Right lobe of liver (tissue), 6 donors: ENCODE measurements around the gene DYNAP. TPM values are rescaled to one million over a fixed set of nuclear protein-coding genes. Genes with fewer than 3 reads are reported as not detected.

Source experiments
- ATAC-seq, 4 donors: fragments of 200-7000 bp; cut with Tn5 transposase; one replicate each; pipeline ENCODE4 v1.9.1; 2020; ENCODE audit warnings: mild to moderate bottlenecking in 4 of 4, moderate library complexity in 4 of 4
- DNase-seq, 3 donors: peaks; one replicate each; pipeline ENCODE4 v3.0.0-alpha.2; 2020
- H3K27ac ChIP-seq, 3 donors: fragments of 200-600 bp; one replicate each; pipeline ENCODE4 v1.8.0; 2022
- H3K27me3 ChIP-seq, 2 donors: fragments of 200-600 bp; one replicate each; pipeline ENCODE4 v1.8.0; 2022
- H3K36me3 ChIP-seq, 4 donors: fragments of 200-600 bp; sonication (generic) in 1 of 4; one replicate each; pipeline versions ENCODE4 v1.5.1 to v1.8.0; 2017 to 2022; ENCODE audit warnings: control low read depth in 1 of 4
- H3K4me1 ChIP-seq, 4 donors: fragments of 200-600 bp; sonication (generic) in 1 of 4; one replicate each; pipeline versions ENCODE4 v1.5.1 to v1.8.0; 2017 to 2022; ENCODE audit warnings: control low read depth in 1 of 4
- H3K4me3 ChIP-seq, 3 donors: fragments of 200-600 bp; one replicate each; pipeline ENCODE4 v1.8.0; 2022
- H3K9me3 ChIP-seq, 4 donors: fragments of 200-600 bp; sonication (generic) in 1 of 4; one replicate each; pipeline versions ENCODE4 v1.5.1 to v1.8.0; 2017 to 2022; ENCODE audit warnings: control low read depth in 1 of 4
- CTCF ChIP-seq, 4 donors: fragments of 200-600 bp in 3 of 4; fragments of 450-650 bp in 1 of 4; IDR thresholded peaks; one replicate each; pipeline versions ENCODE4 v1.5.1 to v1.8.0; 2016 to 2022; ENCODE audit warnings: antibody characterized with exemption in 4 of 4, mild to moderate bottlenecking in 2 of 4
- POLR2A ChIP-seq: fragments of 450-650 bp; IDR thresholded peaks from one replicate; pipeline ENCODE4 v1.6.1; 2017; ENCODE audit warnings: antibody characterized with exemption, mild to moderate bottlenecking
- WGBS: methylation state at CpG from one replicate; pipeline ENCODE4 v1.1.6; 2018; ENCODE audit warnings: low coverage, low lambda C conversion rate; ENCODE audit not compliant: insufficient coverage; ENCODE audit errors: missing lambda C conversion rate; 5-methylcytosine and 5-hydroxymethylcytosine counted together
- intact Hi-C, 2 donors: fragments of 100-400 bp; cut with DNase I; formaldehyde crosslinking; loops; one replicate each; pipeline versions ENCODE4 v1.11.2 to v1.14.1; 2022
- total RNA-seq, 6 experiments: library from RNA; depleted of rRNA in 2 of 6; stranded (reverse); fragments of >200 nt in 2 of 6; fragmentation: NEBNext Ultra II Directional in 3 of 6; extraction: Animal tissue kit (Norgen Biotek cat#: 25700) in 3 of 6; gene quantifications; one replicate each; pipeline versions ENCODE4 v1.1.0 to v1.2.4, GENCODE V29; 2016 to 2023
- donor health status: DM: no; HTN: yes; CAD: no.
- donor health status: DM: no; HTN: no; CAD: no.
- donor health status: DM: no; HTN: no; CAD: no.
- donor health status: DM: no; HTN: yes; CAD: no.
- donor health status: DM: no; HTN: yes; CAD: no.

The DYNAP gene
- total RNA-seq, 6 experiments from 2014 or later, result not detected

GRCh38 chr18:54558609-54559585, 32.1 kb upstream of the DYNAP start:
- Histone ChIP-seq H3K27ac (no peak overlapping the region), H3K27me3 (no peaks in the 10 kb centered on the region), H3K9me3 (no peaks in the 10 kb centered on the region), H3K4me3 (no peak overlapping the region), H3K36me3 (no peaks in the 10 kb centered on the region), H3K4me1 (no peaks in the 10 kb centered on the region)
- no peak for DNase-seq
- peak; percentile 62 to 79 (median 72) for ATAC-seq
- WGBS, result 70% methylated on average over 3 of the region's 3 CpGs
- intact Hi-C loops, result loop anchor here in 1 of 2 donors (10.0 kb wide), 1 partner anchor 96 kb away; no protein-coding TSS in a partner anchor
- no peak for TF ChIP-seq POLR2A
- peak; percentile 71 to 81 (median 78) for TF ChIP-seq CTCF (IDR thresholded peaks at IDR 0.05)

- TF ChIP-seq CTCF (IDR thresholded peaks at IDR 0.05) (no peak), POLR2A (no peak)
- ATAC-seq (no peak), DNase-seq (no peak)
- Histone ChIP-seq H3K4me1 (no peaks in the 10 kb centered on the region), H3K27me3 (no peaks in the 10 kb centered on the region), H3K4me3 (no peak overlapping the region), H3K36me3 (no peaks in the 10 kb centered on the region), H3K27ac (no peak overlapping the region), H3K9me3 (no peaks in the 10 kb centered on the region)
- 56% methylated on average over 1 of the region's 1 CpG for WGBS
- intact Hi-C loops, result no loop called here
These were observed 29.3 kb upstream of the DYNAP start for GRCh38 chr18:54561706-54562267.

GRCh38 chr18:54580202-54580729, 10.8 kb upstream of the DYNAP start:
- Histone ChIP-seq H3K27me3 (no peaks in the 10 kb centered on the region), H3K27ac (no peak overlapping the region), H3K36me3 (no peaks in the 10 kb centered on the region), H3K4me3 (no peak overlapping the region), H3K9me3 (no peaks in the 10 kb centered on the region), H3K4me1 (no peaks in the 10 kb centered on the region)
- TF ChIP-seq POLR2A (no peak), CTCF (IDR thresholded peaks at IDR 0.05) (no peak)
- 72% methylated on average over 3 of the region's 3 CpGs for WGBS
- intact Hi-C loops, result no loop called here
- DNase-seq (no peak), ATAC-seq (no peak)

GRCh38 chr18:54584065-54584464, 7.0 kb upstream of the DYNAP start:
- intact Hi-C loops, result no loop called here
- H3K4me3 ChIP-seq, result no peak overlapping the region
- DNase-seq (no peak), ATAC-seq (no peak)
- H3K4me1 ChIP-seq, result no peaks in the 10 kb centered on the region
- no peaks in the 10 kb centered on the region for H3K36me3 ChIP-seq
- H3K27me3 ChIP-seq, result no peaks in the 10 kb centered on the region
- H3K9me3 ChIP-seq, result no peaks in the 10 kb centered on the region
- TF ChIP-seq CTCF (IDR thresholded peaks at IDR 0.05) (no peak), POLR2A (no peak)
- no peak overlapping the region for H3K27ac ChIP-seq
- WGBS, result 39% methylated on average over 1 of the region's 1 CpG
